Esophagus squamous epithelium (tissue), 5 donors: ENCODE measurements around the gene GPC6. TPM values are rescaled to one million over a fixed set of nuclear protein-coding genes. Genes with fewer than 3 reads are reported as not detected.

Experiments
- DNase-seq: peaks from one replicate; lab custom pipeline; 2025; lab: John Stamatoyannopoulos, UW
- H3K27ac ChIP-seq, 4 donors: fragments of 200-600 bp; sonication (generic); one replicate each; pipeline ENCODE4 v1.5.1; 2016 to 2019; ENCODE audit warnings: mild to moderate bottlenecking in 1 of 4
- H3K27me3 ChIP-seq, 4 donors: fragments of 200-600 bp; sonication (generic); 1 replicate in 3 of 4; 2 replicates in 1 of 4; pipeline versions ENCODE4 v1.5.1 to v1.6.0; 2017 to 2021; ENCODE audit warnings: antibody characterized with exemption in 1 of 4
- H3K36me3 ChIP-seq, 3 donors: fragments of 200-600 bp; sonication (generic); one replicate each; pipeline ENCODE4 v1.5.1; 2016 to 2019
- H3K4me1 ChIP-seq, 3 donors: fragments of 200-600 bp; sonication (generic); one replicate each; pipeline ENCODE4 v1.5.1; 2017 to 2019
- H3K4me3 ChIP-seq, 4 donors: fragments of 200-600 bp; sonication (generic); 1 replicate in 3 of 4; 2 replicates in 1 of 4; pipeline ENCODE4 v1.5.1; 2016 to 2019; ENCODE audit warnings: mild to moderate bottlenecking in 2 of 4, moderate library complexity in 1 of 4
- H3K9me3 ChIP-seq, 3 donors: fragments of 200-600 bp; sonication (generic); one replicate each; pipeline ENCODE4 v1.5.1; 2016 to 2019
- CTCF ChIP-seq, 6 experiments: fragments of 450-650 bp in 4 of 6; fragments of 200-600 bp in 2 of 6; sonication (generic) in 2 of 6; IDR thresholded peaks; one replicate each; pipeline ENCODE4 v1.5.1; 2016 to 2019; ENCODE audit warnings: antibody characterized with exemption in 6 of 6, mild to moderate bottlenecking in 4 of 6, moderate library complexity in 4 of 6
- POLR2A ChIP-seq, 4 donors: fragments of 450-650 bp; IDR thresholded peaks; one replicate each; pipeline ENCODE4 v1.6.1; 2017; ENCODE audit warnings: antibody characterized with exemption in 4 of 4, mild to moderate bottlenecking in 4 of 4, moderate library complexity in 3 of 4
- WGBS, 2 donors: methylation state at CpG; one replicate each; pipeline ENCODE4 v1.1.5; 2018; 5-methylcytosine and 5-hydroxymethylcytosine counted together
- intact Hi-C: fragments of 100-400 bp; cut with DNase I; formaldehyde crosslinking; loops from one replicate; pipeline ENCODE4 v1.15.0; 2022
- total RNA-seq, 4 donors: library from RNA; depleted of rRNA; stranded (reverse); fragments of >200 nt; gene quantifications; one replicate each; pipeline ENCODE4 v1.1.0, GENCODE V29; 2016
- donor health status: DM: yes; HTN: yes; CAD: no.

GPC6 gene
- total RNA-seq, 4 donors from 2014 or later, result 0.57 to 8.6 (median 2.6) TPM

- no peaks in the 10 kb centered on the region for H3K27me3 ChIP-seq
- no peaks in the 10 kb centered on the region for H3K36me3 ChIP-seq
- H3K4me3 ChIP-seq, result no peak overlapping the region
- DNase-seq, result no peak
- no peaks in the 10 kb centered on the region for H3K9me3 ChIP-seq
- H3K4me1 ChIP-seq, result no peaks in the 10 kb centered on the region
- H3K27ac ChIP-seq, result no peak overlapping the region
- intact Hi-C loops, result no loop called here
- TF ChIP-seq CTCF (IDR thresholded peaks at IDR 0.05) (no peak), POLR2A (IDR thresholded peaks at IDR 0.05) (no peak)
- WGBS, 2 donors, result 35 to 53% methylated on average over 2 of the region's 2 CpGs
Observed at GRCh38 chr13:93881411-93881810, 654.8 kb downstream of the GPC6 start.

- 54 to 60% methylated on average over 6 of the region's 6 CpGs for WGBS, 2 donors
- Histone ChIP-seq H3K4me3 (no peak overlapping the region), H3K9me3 (no peaks in the 10 kb centered on the region), H3K36me3 (no peaks in the 10 kb centered on the region), H3K27me3 (no peaks in the 10 kb centered on the region), H3K27ac (no peak overlapping the region), H3K4me1 (no peaks in the 10 kb centered on the region)
- DNase-seq, result no peak
- intact Hi-C loops, result no loop called here
- no peak for TF ChIP-seq CTCF (IDR thresholded peaks at IDR 0.05)
- no peak for TF ChIP-seq POLR2A (IDR thresholded peaks at IDR 0.05)
Observed at GRCh38 chr13:93882086-93882651, 655.6 kb downstream of the GPC6 start.

- H3K9me3 ChIP-seq, result no peaks in the 10 kb centered on the region
- no peak overlapping the region for H3K4me3 ChIP-seq
- intact Hi-C loops, result no loop called here
- WGBS, 2 donors, result 50 to 76% methylated on average over 1 of the region's 1 CpG
- H3K4me1 ChIP-seq, result no peaks in the 10 kb centered on the region
- DNase-seq, result no peak
- H3K36me3 ChIP-seq, result no peaks in the 10 kb centered on the region
- H3K27ac ChIP-seq, result no peak overlapping the region
- no peak for TF ChIP-seq POLR2A (IDR thresholded peaks at IDR 0.05)
- H3K27me3 ChIP-seq, result no peaks in the 10 kb centered on the region
Observed at GRCh38 chr13:93889430-93889951, 662.9 kb downstream of the GPC6 start.

- H3K27ac ChIP-seq, result no peak overlapping the region
- 44 to 63% methylated on average over 2 of the region's 2 CpGs for WGBS, 2 donors
- intact Hi-C loops, result no loop called here
- H3K9me3 ChIP-seq, result no peaks in the 10 kb centered on the region
- H3K4me3 ChIP-seq, result no peak overlapping the region
- TF ChIP-seq POLR2A (IDR thresholded peaks at IDR 0.05), result no peak
- TF ChIP-seq CTCF (IDR thresholded peaks at IDR 0.05), result no peak
- H3K36me3 ChIP-seq, result no peaks in the 10 kb centered on the region
- H3K4me1 ChIP-seq, result no peaks in the 10 kb centered on the region
- DNase-seq, result no peak
- H3K27me3 ChIP-seq, result no peaks in the 10 kb centered on the region
Observed at GRCh38 chr13:93899981-93900380, 673.4 kb downstream of the GPC6 start.

GRCh38 chr13:93900731-93901130 lies 674.1 kb downstream of the GPC6 start:
- WGBS, 2 donors, result 41 to 55% methylated on average over 3 of the region's 3 CpGs
- Histone ChIP-seq H3K27me3 (no peaks in the 10 kb centered on the region), H3K4me3 (no peak overlapping the region), H3K27ac (no peak overlapping the region), H3K4me1 (no peaks in the 10 kb centered on the region), H3K36me3 (no peaks in the 10 kb centered on the region), H3K9me3 (no peaks in the 10 kb centered on the region)
- DNase-seq, result no peak
- intact Hi-C loops, result no loop called here
- TF ChIP-seq CTCF (IDR thresholded peaks at IDR 0.05) (no peak), POLR2A (IDR thresholded peaks at IDR 0.05) (no peak)
